GM21717 (cell line): ENCODE results near the gene SETD1B.
A peak's percentile ranks its signal among the peaks of the same experiment; 100 is the strongest.

ENCODE experiments used
- ATAC-seq: cut with Tn5 transposase; IDR thresholded peaks from one replicate; pipeline ENCODE4 v1.9.1; 2021; ENCODE audit warnings: mild to moderate bottlenecking, moderate library complexity; ENCODE audit not compliant: unreplicated experiment

Gene SETD1B

DNA sequence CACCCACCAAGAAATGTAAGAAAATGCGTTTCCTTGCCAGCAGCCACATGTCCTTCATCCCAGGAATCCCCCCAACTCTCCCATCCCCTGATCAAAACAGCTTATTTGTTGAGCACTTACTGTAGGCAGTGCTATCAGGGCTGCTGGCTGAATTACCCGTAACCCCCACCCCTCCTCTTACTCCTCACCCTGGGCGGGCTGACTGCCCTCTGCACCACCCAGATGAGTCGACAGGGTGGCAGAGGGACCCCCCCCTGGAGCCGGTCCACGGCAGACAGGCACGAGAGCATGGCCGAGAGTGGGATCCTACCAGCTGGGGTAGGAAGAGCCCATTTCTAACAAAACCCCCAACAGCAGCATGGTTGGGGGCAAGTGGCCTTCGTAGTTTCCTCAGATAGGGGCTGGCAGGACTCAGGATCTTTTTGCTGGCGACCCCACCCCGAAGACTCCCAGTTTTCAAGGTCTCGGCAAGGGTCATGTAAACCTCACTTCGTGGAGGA is 9.2 kb upstream of the SETD1B start:
- ATAC-seq: no peak

DNA sequence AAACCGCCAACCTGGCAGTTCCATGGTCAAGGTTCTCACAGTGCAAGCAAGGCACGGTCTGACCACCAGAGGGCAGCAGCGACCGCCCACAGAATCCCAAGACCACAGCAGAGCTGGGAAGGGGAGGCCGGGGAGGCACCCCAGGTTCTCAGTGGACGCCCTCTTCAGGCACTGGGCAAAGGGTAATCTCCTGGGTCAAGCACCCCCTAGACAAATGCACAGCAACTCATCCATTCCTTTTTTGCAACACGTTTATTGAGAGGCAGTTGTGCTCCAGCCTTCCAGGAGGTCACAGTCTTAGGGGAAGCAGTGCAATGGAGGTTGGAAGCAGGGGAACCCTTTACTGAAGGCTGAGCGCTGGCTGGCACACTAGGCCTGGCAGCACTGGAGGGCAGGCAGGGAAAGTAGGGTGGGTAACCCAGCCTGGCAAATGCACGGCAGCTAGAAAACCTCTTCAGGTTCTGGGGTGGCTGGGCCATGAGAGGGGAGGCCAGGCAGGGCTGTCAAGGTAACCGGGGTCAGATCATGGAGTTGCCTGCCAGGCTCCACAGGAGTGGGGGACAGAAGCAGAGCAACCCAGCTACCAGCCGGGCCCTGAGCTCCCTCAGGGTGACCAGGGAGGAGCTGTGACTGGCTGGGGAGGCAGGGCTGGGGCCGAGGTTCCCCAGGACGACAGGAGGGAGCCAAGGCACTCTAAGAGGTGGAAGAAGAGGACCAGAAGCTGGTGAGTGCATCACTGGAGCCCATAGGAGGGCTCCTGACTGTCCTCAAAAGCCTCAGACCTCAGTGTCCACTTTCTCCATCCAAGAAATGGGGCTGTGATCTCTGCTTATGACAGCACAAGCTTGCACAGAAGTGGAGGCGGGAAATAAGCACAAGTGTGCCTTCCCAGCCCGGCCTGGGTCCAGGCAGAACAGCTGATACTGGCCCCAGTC is 8.5 kb upstream of the SETD1B start:
- no peak for ATAC-seq

DNA sequence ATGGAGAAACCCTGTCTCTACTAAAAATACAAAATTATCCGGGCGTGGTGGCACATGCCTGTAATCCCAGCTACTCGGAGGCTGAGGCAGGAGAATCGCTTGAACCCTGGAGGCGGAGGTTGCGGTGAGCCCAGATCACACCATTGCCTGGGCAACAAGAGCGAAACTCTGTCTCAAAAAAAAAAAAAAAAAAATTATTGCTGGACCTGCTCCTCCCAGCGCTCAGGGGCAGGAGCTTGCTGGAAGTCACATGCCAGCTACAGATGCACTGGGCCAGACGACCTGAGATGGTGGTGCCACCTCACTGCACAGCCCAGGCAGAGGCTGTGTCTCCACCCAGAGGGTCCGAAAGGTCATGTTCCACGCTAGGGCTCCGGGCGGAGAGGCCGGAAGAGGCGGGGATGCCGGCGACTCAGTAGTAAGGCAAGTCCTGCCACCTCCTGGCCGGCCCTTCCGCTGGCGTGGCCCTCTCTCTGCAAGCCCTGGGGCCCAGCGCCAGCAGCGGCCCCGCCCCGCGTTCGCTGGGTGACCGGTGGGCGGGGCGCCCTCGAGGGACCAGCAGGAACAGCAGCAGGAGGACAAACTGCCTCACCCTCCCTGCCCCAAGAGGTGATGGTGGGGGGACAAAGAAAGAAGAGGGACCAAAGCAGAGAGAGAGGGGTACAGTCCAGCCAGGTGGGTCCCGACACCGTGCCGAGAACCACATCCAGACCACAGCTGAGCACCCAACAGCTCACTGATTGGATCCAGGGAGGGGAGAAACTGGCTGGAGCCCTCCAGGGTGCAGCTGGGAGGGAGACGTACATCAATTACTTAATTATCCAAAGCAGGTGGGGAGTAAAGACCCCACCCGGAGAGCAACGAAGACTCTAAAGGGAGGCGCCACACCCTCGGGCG is 6.7 kb upstream of the SETD1B start:
- ATAC-seq: no peak

DNA sequence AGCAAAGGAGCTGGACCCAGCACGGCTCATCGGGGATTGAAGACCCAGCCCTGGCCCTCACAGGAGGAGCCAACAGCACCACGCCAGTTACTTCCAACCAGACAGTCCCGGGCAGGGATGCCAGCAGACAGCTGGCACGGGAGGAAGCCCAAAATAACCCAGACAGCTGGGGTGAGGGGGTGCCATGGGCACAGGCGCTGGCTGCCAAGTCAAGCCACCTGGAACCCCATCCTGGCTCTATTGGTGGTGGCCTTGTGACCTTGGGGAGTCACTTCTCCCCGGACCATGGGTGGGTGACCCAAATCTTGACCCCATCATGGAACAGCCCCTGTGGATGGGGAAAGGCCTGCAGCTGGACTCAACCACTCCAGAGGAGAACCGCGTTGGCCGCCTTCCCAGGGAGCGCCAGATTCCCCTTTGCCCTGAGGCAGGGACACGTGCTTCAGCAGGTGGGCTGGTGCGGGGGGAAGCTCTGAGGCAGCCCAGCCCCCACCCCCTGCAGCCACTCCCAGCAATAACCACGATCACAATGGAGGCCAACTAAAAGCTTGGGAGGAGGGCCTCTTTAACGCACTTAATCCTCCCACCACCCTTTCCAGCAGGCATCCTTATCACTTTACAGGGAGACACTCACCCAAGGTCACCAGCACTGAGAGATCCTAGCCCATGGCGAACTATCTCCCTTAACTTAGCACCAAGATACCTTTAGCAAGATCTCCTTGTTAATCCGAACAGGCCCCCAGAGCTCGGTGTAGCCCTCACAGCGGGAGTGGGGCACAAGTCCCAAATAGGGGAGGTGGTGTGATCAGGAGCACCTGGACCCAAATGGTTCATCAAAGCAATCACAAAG is 5.6 kb upstream of the SETD1B start:
- no peak for ATAC-seq

DNA sequence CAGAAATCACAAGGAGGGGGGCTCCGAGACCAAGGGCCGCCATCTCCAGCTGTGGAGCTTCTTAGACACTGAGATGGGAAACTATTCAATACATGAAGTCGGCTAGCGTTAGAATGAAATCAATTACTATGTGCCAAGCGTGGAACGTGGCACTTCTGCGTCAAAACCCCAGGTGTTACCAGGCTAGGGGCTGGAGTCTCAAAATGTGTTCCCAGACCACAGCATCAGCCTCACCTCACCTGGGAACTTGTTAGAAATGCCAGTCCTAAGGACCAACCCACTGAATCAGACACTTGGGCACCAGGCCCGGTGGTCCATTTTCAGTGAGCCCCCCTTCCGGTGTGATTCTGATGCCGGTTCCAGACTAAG is 5.0 kb upstream of the SETD1B start:
- no peak for ATAC-seq

DNA sequence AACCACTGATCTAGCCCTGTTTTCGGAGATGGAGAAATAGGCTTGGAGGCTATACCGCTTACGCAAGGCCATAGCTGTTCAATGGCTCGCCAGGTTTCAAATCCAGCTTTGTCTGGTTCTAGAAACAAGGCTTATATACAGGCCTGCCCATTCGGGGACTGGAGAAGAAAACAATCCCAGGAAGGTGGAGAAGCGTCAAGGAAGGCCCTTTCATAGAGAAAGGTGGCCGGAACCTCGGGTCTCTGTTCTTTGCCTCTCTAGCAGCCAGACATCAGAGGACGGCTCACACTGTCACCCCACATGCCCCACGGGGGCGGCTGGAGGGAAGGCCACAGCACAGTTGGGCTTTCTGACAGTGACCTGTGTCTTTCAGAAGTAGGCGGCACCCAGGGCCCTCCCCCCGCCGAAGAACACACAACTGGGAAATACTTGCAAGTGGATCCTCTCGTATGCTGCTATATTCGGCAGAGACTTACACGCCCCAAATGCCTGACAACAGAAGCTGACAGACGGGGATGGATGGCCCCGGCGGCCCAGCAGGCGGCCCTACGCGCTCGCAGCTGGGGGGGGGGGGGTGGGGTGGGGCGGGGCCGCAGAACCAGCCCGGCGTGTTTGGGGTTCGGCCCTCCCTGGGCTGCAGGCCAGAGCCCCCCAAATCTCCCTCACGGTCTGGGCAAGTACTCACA is 4.5 kb upstream of the SETD1B start:
- peak; percentile 1 for ATAC-seq

DNA sequence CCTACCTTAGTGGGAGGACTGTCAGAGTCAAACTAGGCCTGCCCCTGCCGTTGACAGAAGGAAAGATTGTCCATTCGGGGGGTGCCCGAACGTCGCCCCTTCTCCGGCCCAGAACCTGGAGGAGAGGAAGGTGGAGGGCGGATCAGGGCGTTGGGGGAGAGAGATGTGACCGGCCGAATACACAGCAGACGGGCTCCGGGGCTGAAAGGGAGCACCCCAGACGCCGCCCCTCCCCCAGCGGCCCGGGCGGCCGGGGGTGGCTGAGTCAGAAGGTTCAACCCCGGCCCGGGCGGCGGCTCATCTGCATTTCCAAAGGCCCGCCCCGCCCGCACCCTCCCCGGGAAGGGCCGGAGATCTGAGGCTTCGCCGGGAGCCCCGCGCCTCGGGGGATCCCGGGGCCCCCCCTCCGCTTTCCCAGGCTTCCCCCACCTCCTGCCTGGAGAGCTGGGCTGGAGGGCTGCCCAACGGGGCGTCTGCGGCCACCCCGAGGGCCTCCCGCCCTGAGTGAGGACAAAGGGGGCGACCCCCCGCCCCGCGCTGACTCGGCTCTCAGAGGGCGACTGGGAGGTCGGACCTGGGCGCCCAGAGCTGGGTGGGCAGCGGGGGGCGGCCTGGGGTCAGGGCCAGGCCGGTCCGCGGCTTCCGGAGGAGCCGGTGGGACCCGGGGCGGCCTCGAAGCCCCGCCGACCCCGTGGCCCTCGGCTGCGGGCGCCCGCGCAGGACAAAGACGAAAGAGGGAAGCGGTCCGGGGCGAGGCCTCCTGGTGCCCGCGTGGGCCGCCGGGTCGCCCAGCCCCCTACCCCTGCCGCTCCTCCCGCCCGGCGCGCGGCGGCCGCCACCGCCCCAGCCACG is 3.7 kb upstream of the SETD1B start:
- peak; percentile 24 for ATAC-seq

DNA sequence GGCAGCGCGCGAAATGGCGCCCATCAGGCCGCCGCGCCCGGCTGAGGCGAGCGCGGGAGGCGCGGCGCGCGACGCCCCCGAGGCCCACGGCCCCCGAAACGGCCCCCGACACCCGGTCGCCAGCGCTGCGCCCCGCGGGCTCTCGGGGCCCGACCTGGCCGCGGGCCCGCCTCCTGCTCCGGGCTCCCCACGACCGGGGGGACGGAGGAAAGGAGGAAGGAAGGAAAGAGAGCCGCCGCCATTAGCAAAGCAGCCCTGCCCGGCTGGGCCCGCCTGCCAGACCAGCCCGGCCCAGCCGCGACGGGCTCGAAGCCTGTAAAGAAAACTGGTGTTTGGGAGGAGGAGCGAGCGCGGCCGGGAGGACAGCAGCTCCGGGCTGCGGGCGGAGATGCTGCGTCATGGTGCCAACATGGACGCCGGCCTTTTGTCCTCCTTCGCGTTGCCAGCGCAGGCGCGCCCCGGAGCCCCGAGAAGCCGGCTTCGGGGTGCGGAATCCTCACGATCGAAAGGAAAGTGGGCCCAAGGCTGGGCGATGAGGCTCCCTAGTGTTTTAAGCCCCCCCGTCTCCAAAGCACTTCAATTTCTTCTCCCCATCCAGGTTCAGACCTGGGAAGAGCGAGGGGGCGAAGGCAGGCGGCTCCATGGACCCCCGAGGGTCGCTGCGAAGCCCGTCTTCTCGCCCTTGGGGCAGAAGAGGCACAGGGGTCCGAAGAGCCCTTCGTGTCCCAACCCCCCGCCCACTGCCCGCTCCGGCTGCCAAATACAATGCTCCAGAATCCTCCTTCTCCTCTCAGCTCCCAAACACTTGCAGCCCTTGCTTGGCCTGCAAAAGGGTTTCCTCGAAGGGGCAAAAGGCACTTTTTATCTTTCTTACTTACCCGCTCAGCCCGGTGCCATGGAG is 2.9 kb upstream of the SETD1B start:
- ATAC-seq: no peak

DNA sequence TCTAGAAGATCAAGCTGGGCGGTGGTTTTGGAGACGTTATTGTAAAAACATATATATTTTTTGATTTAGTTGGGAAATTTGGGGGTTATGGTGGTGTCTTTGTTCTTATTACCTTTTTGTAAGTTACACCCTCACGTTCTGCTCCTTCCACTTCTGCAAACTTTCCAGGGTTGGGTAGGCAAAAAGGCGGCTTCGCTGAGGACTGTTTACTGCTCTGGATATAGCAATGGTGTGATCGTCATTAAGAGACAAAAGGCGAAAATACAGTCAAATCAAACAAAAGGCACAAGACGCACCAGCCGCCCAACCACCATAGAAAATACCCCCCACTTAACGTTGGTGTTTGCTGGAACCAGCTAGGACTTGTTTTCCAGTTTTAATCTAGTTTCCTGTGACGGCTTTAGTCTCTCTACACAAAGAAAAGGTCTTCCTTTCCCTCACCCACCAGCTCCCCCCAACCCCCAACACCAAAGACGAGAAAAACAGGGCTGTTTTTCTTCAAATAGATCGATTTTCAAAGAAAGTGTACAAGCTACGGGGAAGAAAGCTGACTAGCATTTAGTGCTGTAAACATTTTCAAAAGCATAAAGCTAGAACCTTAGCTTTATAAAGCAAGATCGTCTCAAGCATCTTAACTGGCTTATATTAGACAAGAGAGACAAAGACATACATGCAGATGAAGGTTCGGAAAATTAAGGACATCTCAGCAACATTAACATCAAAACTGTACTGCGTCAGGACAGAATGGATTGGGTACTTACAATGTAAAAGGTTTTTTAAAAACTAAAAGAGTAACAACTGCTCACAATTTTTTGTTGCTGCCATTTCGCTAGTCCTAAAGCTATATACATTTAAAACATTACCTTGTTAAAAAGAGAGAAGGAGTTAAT is 2.0 kb upstream of the SETD1B start:
- no peak for ATAC-seq

DNA sequence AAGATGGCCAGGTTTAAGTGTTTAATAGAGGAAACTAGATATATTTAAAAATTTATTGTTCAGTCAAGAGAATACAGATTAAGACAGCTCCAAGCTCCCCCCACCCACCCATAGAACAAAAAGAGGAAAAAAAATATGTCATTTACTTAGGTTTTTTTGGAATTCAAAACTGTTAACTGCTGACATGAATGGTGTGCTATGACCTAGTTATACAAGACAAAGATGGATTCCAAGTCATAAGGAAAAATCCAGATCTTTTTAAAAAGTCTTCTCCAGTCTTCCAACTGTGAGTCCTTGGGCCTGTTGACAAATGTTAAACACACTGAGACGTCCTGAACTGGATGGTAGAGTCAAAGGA is 1.3 kb upstream of the SETD1B start:
- ATAC-seq: no peak

DNA sequence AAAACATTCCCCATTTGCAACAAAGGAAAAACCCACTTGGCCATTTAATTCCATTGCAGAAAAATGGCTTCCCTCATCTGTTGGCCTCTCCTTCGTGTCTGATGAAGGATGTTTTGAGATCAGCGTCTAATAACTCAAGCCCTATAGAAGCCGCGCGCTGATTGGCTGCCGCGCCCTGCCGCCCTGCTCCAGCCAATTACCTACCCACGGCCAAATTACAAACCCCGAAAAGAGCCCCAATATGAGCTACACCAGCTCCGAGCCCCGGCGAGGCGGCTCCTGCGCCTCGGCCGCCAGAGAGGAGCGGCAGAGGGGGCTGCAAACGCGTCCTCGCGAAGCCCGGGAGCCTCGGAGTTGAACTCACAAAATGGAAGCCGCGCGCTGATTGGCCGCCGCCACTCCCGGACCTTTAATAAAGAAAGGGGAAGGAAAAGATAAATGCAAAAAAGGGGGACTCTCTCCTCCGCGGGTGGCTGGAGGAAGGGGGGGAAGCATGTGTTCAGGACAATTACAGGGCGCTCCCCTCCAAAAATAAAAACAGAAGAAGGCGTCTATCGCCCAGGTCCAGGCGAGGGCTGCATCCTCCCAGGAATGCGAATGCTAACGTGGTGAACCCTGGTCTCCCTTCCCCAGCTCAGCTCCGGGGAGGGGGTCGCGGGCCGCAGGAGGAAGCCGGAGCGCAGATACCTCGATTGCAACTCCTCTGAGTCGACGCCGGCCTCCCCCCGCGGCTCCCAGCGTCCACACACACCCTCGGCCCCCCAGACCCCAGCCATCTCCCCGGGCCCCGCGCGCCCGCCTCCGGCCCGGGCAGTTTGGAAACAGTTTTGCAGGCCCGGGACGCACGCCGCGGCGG is 738 bp upstream of the SETD1B start:
- peak; percentile 35 for ATAC-seq

DNA sequence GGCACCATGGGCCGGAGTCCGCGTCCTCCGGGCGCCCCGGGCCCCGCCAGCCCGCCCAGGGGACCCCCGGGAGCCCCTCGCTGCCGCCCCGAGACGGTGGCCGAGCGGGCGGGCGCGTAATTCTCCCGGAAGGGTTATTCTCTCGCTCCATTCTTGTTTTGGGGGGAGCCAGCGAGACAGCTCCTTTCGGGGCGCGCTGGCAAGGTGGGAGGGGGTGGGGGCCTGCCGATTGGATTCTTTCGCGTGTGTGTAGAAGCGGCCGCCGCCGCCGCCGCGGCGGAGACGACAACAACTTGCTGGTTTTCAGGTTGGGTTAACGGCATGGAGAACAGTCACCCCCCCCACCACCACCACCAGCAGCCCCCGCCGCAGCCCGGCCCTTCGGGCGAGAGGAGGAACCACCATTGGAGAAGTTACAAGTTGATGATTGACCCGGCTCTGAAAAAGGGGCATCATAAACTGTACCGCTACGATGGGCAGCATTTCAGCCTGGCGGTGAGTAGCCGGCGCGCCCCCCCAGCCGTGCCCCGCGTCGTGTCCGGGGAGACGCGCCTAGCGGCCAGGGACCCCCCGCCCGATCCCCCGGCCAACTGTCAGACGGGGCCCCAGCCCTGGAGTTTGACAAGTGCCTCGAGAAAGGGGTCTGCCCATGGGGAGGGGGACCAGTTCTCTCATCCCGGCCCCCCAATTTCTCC is 755 bp downstream of the SETD1B start:
- ATAC-seq: no peak

DNA sequence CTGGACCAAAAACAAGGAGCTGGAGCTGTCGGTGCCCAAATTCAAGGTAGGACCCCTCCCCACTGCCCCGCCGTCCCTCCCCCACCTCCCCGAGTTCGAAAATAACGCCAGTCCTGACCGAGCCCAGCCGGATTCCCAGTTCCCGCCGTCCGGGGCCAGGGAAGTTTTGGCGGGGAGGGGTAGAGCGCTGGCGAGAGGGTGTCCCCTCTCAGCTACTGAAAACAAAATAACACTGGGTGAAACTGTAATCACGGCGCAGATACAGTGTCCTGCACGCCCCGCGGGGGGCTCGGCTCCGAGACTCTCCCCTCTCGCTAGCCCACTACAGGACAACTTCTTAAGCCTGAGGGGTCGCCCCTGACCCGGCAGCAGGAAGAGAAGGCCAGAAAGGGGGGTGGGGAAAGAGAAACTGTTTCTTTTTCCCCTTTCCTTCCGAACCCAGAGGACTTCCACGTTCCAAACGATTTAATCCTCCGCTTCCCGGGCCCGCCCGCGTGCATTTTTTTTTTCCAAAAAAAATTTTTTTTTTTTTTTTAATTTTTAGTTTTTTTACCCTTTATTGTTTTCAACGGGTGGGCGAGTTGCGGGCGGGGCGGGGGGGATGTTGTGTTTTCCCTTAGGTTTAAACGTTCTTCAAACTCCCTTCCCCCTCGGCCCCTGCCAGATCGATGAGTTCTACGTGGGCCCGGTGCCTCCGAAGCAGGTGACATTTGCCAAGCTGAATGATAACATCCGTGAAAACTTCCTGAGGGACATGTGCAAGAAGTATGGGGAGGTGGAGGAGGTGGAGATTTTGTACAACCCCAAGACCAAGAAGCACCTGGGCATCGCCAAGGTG is 1.6 kb downstream of the SETD1B start:
- no peak for ATAC-seq

DNA sequence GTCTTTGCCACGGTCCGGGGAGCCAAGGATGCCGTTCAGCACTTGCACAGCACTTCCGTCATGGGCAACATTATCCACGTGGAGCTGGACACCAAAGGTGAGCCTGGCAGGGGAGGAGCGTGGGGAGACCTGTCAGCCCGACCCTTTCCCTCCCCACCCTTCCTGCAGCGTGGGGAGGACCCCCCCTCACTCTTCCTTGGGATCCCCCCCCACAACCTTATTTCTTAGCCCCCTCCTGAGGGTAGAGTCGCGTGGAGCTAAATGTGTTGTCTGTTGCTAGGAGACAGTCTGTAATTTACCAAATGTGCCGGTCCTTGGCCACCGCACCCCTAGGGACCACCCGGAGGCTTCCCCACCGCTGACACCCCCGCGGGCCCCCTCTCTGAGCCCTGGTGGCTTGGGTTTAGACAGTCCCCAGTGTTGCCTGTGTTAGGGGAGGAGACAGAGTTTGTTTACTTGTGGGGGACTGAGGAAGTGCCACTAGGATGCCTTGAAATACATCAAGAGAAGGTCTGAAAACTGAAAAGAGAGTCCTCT is 2.3 kb downstream of the SETD1B start:
- no peak for ATAC-seq
